Peyer's patch (tissue), 4 donors: Measurements from ENCODE around the gene COG5.

Source experiments
- CTCF ChIP-seq, 6 experiments: fragments of 450-650 bp in 4 of 6; fragments of 200-600 bp in 2 of 6; sonication (generic) in 1 of 6; IDR thresholded peaks; one replicate each; pipeline ENCODE4 v1.5.1; 2017 to 2019; ENCODE audit warnings: antibody characterized with exemption in 6 of 6, mild to moderate bottlenecking in 3 of 6, moderate library complexity in 1 of 6
- POLR2A ChIP-seq, 2 donors: fragments of 450-650 bp; IDR thresholded peaks; one replicate each; pipeline ENCODE4 v1.5.1; 2017; ENCODE audit warnings: antibody characterized with exemption in 2 of 2, mild to moderate bottlenecking in 2 of 2, moderate library complexity in 2 of 2

- TF ChIP-seq POLR2A (IDR thresholded peaks at IDR 0.05) (no peak), CTCF (IDR thresholded peaks at IDR 0.05) (no peak)
Measured at GRCh38 chr7:107234436-107234835, 329.3 kb downstream of the COG5 start.
